GM21526 (cell line): ENCODE measurements around the gene CPM.
"Not testable (repeated sequence)": the region's sequence is repeated elsewhere in the genome, so short reads cannot be mapped to it uniquely, and the experiment has no call there.

Experiments
- ATAC-seq: cut with Tn5 transposase; IDR thresholded peaks from one replicate; pipeline ENCODE4 v1.9.1; 2021; ENCODE audit warnings: moderate library complexity; ENCODE audit not compliant: unreplicated experiment, low FRiP score

Gene CPM

DNA sequence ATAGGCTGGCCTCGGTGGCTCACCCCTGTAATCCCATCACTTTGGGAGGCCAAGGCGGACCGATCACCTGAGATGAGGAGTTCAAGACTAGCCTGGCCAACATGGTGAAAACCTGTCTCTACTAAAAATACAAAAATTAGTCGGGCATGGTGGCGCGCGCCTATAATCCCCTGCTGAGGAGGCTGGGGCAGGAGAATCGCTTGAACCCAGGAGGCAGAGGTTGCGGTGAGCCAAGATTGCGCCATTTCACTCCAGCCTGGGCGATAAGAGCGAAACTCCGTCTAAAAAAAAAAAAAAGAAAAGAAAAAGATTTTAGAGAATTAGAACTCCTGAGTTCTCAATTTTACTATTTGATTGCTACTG is 123.0 kb downstream of the CPM start:
- not testable (repeated sequence) for ATAC-seq

DNA sequence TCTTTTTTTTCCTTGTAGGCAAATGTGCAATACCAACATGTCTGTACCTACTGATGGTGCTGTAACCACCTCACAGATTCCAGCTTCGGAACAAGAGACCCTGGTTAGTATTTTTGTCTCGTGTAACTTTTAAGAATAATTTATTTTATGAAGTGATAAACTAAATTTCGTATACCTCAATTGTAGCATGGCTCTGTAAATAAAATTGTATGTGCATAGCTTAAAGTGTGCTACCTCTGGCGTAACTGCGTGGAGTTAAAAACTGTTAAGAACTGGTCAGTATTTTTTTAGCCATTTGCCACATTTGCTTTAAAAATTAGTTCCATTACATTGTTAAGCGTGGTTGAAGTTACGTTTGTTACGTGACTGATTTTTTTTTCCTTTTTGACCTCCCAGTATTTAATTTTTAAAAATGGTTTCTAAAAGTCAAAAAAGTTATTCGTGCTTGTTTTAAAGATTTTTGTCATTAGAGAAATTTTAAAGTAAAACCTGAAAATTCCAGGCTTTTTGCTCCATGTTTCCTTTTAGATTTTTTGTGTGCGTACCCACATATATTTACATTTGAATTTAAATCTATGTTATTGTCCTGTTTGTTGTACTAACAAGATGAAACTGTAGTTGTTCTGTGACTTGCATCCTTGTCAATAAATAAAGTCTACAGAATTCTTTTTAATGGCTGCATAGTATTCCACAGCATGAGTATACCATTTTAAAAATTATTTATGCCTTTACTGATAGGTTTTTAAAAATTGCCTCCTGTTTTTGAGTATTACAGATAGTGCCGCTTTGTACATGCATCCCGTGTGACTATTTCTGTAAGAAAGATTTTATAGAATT is 123.6 kb downstream of the CPM start:
- no peak for ATAC-seq

DNA sequence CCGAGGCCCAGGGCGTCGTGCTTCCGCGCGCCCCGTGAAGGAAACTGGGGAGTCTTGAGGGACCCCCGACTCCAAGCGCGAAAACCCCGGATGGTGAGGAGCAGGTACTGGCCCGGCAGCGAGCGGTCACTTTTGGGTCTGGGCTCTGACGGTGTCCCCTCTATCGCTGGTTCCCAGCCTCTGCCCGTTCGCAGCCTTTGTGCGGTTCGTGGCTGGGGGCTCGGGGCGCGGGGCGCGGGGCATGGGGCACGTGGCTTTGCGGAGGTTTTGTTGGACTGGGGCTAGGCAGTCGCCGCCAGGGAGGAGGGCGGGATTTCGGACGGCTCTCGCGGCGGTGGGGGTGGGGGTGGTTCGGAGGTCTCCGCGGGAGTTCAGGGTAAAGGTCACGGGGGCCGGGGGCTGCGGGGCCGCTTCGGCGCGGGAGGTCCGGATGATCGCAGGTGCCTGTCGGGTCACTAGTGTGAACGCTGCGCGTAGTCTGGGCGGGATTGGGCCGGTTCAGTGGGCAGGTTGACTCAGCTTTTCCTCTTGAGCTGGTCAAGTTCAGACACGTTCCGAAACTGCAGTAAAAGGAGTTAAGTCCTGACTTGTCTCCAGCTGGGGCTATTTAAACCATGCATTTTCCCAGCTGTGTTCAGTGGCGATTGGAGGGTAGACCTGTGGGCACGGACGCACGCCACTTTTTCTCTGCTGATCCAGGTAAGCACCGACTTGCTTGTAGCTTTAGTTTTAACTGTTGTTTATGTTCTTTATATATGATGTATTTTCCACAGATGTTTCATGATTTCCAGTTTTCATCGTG is 124.4 kb downstream of the CPM start:
- ATAC-seq, result peak; percentile 47

DNA sequence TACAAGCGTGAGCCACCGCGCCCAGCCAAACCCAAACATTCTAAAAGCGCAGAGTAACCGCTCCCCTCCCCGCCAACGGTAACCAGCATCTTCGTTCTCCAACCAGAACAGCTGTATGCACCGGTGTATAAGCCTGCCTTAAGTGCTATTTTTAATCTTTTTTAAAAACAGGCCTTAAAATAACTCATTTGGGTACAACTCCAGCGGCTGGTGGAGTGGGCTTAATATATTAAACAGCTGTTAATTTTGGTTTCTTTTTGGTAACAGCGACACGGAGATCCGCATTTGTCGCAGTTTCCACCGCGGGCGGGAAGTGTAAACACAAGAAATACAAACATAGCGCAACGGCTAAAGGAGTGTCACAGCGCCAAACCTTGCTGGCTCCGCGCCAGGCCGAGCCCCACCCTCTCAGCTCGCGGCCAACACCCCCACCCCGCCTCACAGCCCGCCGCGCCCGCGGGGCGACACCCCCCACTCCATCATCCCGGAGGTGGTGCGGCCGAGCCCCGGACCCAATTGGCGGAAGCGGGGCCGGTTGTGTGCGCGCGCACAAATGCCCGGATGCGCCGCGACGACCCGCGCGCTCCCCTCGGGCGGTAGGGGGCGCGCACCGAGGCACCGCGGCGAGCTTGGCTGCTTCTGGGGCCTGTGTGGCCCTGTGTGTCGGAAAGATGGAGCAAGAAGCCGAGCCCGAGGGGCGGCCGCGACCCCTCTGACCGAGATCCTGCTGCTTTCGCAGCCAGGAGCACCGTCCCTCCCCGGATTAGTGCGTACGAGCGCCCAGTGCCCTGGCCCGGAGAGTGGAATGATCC is 125.2 kb downstream of the CPM start, which contains the start of gene MDM2:
Gene MDM2 (plus strand): TSS at position 602 of the 812 bp plus-strand sequence. CDS start 301 bp downstream, outside the sequence.
- peak; percentile 72 for ATAC-seq

DNA sequence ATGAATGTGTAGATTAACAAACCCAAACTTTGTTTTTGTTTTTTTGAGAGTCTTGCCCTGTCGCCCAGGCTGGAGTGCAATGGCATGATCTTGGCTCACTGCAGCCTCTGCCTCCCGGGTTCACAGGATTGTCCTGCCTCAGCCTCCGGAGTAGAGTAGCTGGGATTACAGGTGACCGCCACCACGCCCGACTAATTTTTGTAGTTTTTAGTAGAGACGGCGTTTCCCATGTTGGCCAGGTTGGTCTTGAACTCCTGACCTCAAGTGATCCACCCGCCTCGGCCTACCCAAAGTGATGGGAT is 125.7 kb downstream of the CPM start:
- ATAC-seq, result not testable (repeated sequence)

DNA sequence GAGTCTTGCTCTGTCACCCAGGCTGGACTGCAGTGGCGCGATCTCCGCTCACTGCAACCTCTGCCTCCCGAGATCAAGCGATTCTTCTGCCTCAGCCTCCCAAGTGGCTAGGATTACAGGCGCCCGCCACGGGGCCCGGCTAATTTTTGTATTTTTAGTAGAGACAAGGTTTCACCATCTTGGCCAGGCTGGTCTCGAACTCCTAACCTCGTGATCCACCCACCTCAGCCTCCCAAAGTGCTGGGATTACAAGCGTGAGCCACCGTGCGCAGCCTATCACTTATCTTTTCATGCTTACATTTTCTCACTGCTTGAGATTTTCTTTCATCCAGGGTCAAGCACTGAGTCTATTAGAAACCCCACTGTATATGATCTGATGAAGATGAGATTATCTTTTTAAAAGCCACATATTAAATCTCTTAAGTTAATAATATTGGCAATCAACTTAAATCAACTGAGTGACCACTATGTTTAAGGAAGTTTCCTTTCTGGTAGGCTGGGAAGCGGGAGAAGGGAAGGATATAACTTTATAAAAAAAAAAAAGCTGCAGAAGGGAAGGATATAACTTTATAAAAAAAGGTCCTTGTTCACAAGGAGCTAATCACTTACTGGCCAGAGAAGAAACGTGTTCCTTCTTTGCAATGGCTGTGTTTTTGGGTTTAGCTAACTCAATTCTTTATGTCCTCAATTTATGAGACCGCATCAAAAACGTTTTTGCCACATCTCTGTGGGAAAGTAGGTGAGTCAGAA is 126.3 kb downstream of the CPM start:
- ATAC-seq, result no peak

DNA sequence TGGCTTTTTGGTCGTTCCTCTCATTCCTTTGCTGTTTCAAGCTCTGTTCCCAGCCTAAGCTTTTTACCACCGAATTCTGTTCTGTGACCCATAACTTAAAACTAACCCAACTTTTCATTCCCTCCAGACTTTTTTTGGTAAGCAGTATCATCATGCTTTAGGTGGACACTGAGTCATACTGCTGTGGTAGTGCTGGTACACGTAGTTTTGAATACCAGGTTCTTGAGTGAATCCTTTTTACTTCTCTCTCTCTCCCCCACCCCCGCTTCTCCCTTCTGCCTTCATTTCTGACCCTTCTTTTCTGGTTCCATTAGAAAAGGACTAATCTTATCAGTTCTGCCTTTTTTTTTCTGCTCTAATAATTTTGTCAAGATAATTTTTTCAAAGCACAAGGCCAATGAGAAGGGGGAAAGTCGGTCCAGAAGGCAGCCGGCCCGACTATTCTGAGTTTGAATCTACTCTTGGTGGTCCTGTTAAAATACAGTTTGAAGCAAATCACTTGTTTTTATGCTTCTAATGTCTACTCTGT is 127.3 kb downstream of the CPM start:
- no peak for ATAC-seq

DNA sequence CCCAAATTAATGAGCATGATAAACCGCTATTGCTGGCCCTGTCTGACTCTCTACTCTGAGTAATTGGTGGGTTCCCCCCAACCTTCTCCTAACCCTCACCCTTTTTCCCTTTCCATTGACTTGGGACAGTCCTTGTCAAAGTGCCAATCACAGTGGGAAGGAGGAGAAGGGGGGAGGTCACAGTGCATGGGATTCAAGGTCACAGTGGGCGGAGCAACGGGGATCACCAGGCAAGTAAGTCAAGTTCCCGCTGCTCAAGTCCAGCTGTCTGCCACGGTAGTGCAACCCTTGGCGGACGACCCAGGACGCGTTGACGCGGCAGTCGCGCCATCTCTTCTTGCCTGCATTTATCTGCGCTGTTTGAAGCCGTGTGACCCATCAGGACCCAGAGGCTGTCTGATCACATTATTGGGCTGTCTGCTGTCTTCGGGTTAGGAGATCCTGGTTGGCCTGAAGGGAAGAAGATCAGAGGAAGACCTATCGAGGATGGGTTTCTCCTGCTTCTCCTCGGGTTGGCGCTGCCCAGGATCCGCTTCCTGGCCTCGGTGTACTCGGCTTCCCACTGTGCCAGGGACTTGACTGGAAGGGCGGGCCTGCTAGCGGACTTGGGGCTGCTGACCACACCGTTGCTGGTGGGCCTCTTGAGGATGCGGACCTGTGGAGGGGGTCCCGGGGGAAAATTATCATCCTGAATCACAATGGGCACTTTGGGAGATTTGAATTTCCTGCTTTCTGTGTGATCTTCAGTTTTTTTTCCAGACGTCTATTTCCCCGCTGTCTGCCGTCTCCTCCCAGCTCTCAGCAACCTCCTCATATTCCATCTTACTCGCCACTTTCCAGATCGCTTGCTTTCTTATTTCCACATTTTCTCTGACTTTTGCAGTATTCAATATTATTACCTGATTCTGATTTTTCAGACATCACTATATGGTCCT is 128.0 kb downstream of the CPM start:
- ATAC-seq, result no peak

DNA sequence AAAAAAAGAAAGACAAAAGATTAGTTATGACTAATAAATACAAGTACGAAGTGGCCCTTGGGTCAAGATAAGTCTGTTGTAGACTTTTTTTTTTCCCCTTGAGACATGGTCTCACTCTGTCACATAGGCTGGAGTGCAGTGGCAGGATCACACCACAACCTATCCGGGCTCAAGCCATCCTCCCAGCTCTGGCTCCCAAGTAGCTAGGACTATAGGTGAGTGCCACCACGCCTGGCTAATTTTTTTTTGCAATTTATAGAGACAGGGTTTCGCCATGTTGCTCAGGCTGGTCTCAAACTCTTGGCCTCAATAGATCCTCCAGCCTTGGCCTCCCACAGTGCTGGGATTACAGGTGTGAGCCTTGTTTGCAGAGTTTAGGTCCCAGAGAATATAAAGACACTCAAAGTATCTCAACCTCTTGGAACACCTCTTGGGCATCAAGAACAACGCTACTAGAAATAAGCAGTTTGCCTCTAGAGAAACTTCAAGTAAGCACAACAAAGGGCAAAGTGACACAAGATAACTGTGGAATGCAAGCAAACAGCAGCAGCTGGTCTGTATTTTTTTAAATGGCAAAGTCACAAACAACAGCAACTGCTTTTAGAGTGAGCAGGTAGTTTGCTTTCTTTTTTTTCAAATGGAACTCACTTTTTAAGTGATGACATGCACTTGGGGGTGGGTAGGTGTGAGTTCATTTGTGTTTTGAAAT is 128.9 kb downstream of the CPM start:
- ATAC-seq, result no peak

DNA sequence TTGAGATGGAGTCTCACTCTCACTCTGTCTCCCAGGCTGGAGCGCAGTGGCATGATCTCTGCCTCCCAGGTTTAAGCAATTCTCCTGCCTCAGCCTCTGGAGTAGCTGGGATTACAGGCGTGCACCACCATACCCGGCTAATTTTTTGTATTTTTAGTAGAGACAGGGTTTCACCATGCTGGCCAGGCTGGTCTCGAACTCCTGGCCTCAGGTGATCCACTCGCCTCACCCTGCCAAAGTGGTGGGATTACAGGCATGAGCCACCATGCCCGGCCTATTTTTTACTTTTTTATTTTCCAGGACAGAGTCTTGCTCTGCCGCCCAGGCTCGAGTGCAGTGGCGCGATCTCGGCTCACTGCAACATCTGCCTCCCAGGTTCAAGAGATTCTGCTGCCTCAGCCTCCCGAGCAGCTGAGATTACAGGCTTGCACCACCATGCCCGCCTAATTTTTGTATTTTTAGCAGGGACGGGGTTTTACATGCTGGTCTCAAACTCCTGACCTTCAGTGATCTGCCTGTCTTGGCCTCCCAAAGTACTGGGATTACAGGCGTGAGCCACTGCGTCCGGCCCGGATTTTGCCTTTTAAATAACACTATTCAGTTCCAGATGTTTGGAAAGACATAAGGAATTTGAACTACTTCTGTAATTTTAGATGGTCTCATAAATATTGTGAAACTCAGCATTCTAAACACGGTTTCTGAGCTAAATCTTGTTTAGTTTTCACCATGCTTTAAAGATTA is 129.9 kb downstream of the CPM start:
- ATAC-seq, result not testable (repeated sequence)

DNA sequence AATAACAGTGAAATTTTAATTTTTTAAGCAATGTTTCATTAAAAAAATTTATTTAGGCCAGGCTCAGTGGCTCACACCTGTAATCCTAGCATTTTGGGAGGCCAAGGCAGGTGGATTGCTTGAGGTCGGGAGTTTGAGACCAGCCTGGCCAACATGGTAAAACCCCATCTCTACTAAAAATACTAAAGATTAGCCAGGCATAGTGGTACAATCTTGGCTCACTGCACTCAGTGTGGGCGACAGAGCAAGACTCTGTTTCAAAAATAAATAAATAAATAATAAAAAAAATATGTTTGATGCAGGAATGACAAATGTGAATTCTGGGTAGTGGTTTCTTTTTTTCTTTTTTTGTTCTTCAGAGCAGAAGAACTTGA is 130.6 kb downstream of the CPM start:
- not testable (repeated sequence) for ATAC-seq
